ENCODE results near the gene ARID1B. TPM values are rescaled to one million over a fixed set of nuclear protein-coding genes. Genes with fewer than 3 reads are reported as not detected.
"Not testable (repeated sequence)": the region's sequence is repeated elsewhere in the genome, so short reads cannot be mapped to it uniquely, and the experiment has no call there.

The ARID1B gene
- total RNA-seq, 1 donor from 2014 or later = 223 TPM

GRCh38 chr6:156960525-156960924 lies 183.3 kb downstream of the ARID1B start:
- no peak for DNase-seq (ENCODE audit: low spot score)

GRCh38 chr6:156961282-156961892 lies 184.2 kb downstream of the ARID1B start:
- DNase-seq (ENCODE audit: low spot score) = no peak

- DNase-seq (ENCODE audit: low spot score) = no peak
These were observed 186.8 kb downstream of the ARID1B start for GRCh38 chr6:156963712-156964700.

- DNase-seq (ENCODE audit: low spot score) = no peak
These were observed 190.7 kb downstream of the ARID1B start for GRCh38 chr6:156967852-156968251.

- no peak for DNase-seq (ENCODE audit: low spot score)
These were observed 192.1 kb downstream of the ARID1B start for GRCh38 chr6:156969233-156969632.

- DNase-seq (ENCODE audit: low spot score) = no peak
These were observed 193.5 kb downstream of the ARID1B start for GRCh38 chr6:156970595-156971112.

- DNase-seq (ENCODE audit: low spot score) = no peak
These were observed 194.1 kb downstream of the ARID1B start for GRCh38 chr6:156971153-156971885.

GRCh38 chr6:156972145-156972544 lies 195.0 kb downstream of the ARID1B start:
- DNase-seq (ENCODE audit: low spot score) = no peak

- DNase-seq (ENCODE audit: low spot score) = no peak
These were observed 197.7 kb downstream of the ARID1B start for GRCh38 chr6:156974830-156975261.

GRCh38 chr6:156975414-156975813 lies 198.2 kb downstream of the ARID1B start:
- no peak for DNase-seq (ENCODE audit: low spot score)

- DNase-seq (ENCODE audit: low spot score) = no peak
These were observed 199.3 kb downstream of the ARID1B start for GRCh38 chr6:156976216-156977127.

- peak; percentile 60 for DNase-seq (ENCODE audit: low spot score)
These were observed 200.5 kb downstream of the ARID1B start for GRCh38 chr6:156977527-156978291.

- no peak for DNase-seq (ENCODE audit: low spot score)
These were observed 201.8 kb downstream of the ARID1B start for GRCh38 chr6:156978948-156979347.

- no peak for DNase-seq (ENCODE audit: low spot score)
These were observed 203.3 kb downstream of the ARID1B start for GRCh38 chr6:156980515-156980914.

- DNase-seq (ENCODE audit: low spot score) = no peak
These were observed 203.8 kb downstream of the ARID1B start for GRCh38 chr6:156980948-156981347.

- no peak for DNase-seq (ENCODE audit: low spot score)
These were observed 205.0 kb downstream of the ARID1B start for GRCh38 chr6:156982168-156982567.

GRCh38 chr6:156982864-156983263 lies 205.7 kb downstream of the ARID1B start:
- DNase-seq (ENCODE audit: low spot score) = not testable (repeated sequence)

GRCh38 chr6:156984178-156984738 lies 207.1 kb downstream of the ARID1B start:
- no peak for DNase-seq (ENCODE audit: low spot score)

GRCh38 chr6:156985309-156985708 lies 208.1 kb downstream of the ARID1B start:
- no peak for DNase-seq (ENCODE audit: low spot score)
